ENCODE data around the gene ITGA2.
"Not testable (repeated sequence)": the region's sequence is repeated elsewhere in the genome, so short reads cannot be mapped to it uniquely, and the experiment has no call there.

The ITGA2 gene

DNA sequence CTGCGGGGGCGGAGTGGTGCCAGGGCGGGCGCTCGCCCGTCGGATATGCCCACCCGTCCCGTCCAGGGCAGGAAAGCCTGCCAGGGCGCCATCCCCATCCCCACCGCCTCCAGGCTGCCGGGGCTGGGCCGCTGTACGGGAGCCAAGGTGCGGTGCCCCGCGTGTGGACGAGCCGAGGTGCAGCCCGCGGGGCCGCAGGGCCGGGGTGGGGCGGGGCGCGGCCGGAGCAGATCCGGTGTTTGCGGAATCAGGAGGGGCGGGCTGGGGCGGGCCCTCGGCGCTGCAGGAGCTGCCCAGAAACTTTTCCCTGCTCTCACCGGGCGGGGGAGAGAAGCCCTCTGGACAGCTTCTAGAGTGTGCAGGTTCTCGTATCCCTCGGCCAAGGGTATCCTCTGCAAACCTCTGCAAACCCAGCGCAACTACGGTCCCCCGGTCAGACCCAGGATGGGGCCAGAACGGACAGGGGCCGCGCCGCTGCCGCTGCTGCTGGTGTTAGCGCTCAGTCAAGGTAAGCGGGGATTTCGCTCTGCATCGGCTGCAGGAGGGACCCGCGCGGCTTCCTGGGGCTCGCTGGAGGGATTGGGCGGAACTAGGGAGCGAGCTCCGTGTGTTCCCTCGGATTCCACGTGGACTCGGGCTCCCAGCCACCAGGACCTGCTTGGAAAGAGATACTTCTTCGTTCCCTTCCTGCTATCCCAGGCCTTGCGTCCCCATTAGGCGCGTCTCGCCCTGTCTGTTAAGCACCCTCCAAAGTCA is at the start of gene ITGA2:
Gene ITGA2, plus strand, starts transcription at position 328 of the 756 bp plus-strand sequence. Its CDS starts 117 bp downstream, at position 445.
- DNase-seq: peak; percentile 51

DNA sequence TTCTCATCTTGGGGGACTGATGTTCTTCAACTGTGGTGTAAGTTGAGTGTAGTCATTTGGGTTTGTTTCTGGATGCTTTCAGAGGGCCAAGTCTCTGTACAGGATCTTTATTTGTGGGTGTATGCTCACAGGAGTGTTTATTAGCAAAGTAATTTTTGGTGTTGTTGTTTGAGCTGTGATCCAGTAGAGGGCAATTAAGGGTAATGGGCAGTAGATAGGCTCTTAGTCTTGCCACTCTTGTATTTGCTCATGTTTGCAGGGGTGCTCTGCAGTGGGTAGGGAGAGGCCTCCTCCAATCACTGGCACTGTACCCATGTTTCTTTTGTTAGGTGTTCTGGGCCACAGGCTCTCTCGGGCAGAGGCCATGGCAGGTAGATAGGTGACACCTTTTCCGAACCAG is 45.9 kb upstream of the ITGA2 start:
- DNase-seq: no peak

DNA sequence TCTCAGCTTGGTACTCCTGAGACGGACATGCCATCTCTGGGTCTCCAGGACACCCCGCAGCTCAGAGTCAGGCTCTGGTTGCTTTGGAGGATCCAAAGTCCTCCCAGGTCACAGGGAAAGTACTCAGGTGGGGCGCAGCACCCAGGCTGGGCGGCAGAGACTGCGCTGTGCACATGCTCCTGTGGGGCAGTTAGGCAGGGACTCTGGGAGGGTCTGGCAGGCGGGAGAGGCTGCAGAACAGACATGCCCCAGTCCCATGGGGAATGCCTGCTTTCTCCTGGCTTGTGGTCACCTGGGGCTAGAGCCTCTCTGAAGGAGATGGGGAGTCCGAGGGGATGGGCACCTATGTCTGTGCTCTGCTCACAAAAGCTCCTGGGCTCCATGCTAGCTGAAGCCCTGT is 45.3 kb upstream of the ITGA2 start:
- DNase-seq: no peak

DNA sequence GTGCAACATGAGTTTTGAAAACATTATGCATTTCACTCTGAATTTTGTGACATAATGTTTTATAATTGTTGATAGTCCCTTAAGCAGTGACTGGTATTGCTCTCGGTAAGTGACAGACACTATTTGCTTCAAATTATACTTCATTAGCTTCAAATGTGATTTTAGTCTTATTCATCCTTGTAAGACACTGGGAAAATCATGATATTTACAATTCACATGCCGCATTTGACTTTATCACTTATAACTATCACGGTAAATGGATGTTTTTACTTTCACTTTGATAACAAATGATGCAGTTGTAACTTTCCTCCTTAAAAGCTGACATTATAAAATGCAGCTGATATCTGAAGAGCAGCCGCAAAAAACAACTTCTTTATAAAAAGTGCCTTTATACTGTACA is 44.1 kb upstream of the ITGA2 start:
- DNase-seq: no peak

DNA sequence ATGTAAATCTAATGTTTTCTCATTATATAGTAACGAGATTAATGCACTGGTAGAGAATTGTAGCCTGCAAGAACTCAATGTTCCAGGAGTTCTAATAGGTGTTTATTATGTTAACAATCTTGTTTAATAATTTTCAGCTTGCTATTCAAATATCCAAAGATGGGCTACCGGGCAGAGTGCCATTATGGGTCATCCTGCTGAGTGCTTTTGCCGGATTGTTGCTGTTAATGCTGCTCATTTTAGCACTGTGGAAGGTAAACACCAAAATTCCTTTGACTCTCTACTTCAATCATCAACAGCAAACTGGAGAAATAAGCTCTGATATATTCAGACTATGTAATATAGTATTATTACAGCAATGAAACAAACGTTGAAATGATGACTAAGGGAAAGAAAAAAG is 41.9 kb upstream of the ITGA2 start:
- DNase-seq: no peak

DNA sequence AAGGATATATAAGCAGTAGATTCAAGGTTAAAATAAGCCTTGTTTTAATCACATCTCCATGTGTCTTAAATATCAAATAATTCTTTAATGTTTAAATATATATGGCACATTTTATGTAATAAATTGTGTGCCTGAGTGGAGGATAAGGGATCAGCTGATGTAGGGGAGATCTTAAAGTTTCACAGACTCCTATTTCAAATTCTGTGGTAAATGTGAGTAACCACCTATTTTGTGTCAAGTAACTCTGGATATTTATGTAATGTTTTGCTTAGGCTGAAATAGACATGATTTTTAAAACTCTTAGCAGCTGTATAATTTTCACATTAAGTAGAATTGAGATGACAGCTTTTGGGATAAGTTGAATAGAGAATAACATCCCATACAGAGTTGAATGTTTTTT is 41.3 kb upstream of the ITGA2 start:
- DNase-seq: no peak

DNA sequence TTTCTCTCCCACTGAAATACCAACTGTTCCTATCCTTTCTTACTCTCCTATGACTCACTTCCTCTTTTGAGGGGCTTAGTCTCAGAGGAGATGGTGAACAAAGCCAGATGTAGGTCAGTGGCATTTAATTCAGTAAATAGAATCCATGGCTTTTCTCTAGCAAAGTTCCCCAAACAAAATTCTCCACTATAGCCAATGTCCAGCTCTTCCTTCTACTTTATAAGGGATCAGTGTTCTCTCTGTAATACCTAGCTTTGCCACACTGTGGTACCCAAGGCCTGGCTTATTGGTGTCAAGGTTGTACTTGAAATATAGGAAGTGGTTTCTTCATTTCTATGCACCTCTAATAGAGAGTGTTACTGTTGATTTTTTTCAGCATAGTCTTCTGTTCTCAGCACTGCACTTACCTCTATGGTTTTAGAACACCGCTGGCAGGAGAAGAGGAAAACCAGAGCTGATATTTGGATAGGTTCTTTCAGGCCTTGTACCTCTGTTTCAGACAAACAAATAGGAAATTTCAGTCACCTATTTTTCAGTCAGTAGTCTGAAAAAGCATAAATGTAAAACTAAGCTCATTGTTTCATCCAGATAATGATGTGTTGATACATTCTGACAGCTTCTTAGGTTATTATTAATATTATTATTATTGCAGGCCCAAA is 40.6 kb upstream of the ITGA2 start:
- DNase-seq: peak; percentile 62

DNA sequence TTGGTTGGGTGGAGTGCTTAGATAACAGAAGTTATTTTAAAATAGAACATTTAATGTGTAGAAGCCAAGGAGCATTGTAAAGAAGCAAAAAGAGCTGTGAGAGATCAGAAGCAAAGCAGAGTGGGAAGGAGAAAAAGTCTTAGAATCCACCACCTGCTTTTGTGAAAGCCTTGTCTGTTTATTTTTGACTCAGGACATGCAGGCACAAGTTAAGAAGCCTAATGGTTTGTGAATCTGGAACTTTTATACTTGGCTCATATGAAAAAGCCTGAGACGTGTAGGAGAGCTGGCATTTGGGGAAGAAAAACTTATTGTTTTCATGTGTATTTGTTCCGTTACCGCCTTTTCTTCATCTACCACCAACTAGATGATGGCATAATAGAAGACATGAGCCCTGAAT is 38.5 kb upstream of the ITGA2 start:
- DNase-seq: no peak

DNA sequence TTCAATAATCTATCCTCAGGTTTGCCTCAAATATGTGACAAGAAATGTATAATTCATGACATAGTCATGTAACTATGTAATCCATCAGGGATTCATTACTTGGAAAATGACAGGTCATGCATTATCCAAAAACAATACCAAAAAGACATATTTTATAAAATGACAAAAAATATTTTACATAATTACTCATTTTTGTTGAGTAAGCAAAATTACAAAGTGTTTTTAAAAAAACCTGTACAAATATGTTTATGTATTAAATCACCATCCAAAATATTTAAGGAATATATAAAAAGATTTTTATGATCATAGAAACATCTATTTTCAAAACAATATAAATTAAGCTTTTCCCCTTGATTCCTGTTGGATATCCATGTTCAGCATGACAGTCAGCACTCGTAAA is 36.7 kb upstream of the ITGA2 start:
- no peak for DNase-seq

DNA sequence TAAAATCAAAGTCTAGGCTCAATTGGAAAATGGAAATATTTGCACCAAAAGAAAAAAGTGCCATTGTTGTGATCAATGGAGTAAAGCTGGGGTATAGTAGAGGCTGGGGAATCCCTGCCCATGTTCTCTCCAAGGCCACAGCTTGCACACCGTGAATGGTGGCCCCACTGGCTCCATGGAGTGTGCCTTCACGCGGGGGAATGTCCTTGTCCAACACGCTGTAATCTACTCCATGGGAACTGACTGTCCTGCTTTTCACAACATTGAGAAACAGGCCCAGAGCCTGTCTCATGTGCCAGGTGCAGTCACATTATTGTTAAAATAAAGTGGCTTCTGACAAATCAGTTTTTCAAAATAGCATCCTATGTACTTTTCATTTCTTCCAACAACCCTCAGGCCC is 33.1 kb upstream of the ITGA2 start:
- no peak for DNase-seq

DNA sequence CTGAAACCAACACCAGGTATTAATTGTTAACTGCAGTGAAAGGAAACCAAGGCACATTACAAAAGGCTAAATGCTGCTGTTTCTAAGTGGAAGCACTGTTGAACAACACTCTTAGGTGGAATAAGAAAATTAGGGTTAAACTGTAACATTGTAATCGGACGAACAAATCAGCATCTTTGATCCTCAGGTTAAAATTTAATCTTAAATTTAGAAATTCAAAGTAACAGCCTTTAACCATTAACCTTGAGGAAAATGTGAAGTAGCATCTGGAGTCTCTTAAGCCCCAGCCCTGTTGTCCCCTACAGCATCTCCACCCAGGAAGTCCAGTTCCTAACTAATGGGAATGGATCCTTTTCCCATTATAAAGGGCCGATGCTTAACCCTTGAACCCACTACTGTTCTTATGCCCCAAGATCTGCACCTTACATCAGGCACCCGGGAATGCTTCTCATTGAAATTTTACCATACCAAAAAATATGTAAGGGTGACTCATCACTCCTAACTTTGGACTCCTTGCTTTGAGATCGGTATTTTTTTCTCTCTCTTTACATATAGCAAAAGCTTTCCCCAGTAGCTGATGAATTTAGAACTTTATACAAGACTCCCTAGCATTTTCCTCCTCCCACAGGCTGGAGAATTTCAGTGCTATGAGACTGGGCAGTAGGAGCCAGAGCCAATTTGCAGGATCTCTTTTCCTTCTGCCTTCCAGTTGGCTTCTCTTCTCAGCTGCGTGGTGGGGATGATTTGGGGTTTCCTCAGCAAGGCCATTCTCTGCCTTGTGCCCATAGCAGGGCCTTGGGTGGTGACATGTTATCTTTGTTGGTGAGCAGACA is 32.0 kb upstream of the ITGA2 start:
- no peak for DNase-seq

DNA sequence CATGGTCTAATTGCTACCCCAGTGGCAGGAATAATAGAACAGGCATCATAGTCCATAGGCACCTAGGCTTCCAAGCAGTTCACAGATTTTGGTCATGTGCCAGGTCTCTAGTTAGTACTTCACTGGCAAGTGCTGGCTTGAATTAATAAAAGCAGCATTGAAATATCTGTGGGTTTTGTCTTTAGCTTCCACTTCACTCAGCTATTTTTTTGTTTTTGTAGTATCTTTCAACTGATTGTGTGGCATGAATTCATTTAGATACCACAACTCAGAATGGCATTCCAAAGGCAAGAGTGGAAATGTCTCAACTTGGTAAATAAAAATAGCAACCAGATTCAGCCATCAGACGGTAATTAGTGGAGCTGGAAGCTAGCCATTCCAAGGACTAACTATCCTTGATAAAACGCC is 27.9 kb upstream of the ITGA2 start:
- no peak for DNase-seq

DNA sequence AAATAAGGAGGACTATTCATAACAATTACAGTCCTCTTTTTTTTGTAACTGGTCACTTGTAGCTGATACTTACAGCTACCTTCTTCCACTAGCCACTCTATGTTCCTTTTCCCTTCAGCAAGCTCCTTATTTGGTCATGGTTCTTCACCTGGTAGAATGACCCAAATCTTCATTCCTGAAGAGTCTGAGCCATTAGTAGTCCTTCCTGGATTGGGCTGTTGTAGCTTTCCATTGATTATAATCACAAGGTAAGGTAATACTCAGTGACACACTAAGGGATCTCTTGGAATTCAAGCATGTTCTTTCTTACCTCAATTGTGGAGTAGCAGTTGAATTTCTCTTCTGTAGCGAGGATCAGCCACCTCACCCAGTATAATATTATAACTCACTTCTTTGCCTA is 25.5 kb upstream of the ITGA2 start:
- no peak for DNase-seq

DNA sequence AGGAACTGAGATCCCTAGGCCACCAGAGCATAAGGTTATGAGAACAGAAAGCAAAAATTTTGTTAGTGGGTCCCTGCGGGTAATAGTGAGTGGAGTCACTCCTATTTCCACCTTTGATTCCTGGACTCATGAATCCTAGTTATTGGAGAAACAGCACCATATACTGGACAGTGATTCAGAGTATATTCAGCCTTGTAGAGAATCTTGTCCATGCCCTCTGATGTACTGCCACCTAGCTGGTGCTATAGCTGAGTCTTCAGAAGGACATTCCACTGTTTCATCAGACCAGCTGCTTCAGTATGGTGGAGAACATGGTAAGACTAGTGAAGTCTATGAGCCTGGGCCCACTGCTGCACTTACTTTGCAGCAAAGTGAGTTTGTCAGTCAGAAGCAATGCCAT is 25.0 kb upstream of the ITGA2 start:
- no peak for DNase-seq

DNA sequence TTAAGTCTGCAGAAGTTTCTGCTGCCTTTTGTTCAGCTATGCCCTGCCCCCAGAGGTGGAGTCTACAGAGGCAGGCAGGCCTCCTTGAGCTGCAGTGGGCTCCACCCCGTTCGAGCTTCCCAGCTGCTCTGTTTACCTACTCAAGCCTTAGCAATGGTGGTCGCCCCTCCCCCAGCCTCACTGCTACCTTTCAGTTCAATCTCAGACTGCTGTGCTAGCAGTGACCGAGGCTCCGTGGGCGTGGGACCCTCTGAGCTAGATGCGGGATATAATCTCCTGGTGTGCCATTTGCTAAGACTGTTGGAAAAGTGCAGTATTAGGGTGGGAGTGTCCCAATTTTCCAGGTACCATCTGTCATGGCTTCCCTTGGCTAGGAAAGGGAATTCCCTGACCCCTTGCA is 13.0 kb upstream of the ITGA2 start:
- DNase-seq: not testable (repeated sequence)

DNA sequence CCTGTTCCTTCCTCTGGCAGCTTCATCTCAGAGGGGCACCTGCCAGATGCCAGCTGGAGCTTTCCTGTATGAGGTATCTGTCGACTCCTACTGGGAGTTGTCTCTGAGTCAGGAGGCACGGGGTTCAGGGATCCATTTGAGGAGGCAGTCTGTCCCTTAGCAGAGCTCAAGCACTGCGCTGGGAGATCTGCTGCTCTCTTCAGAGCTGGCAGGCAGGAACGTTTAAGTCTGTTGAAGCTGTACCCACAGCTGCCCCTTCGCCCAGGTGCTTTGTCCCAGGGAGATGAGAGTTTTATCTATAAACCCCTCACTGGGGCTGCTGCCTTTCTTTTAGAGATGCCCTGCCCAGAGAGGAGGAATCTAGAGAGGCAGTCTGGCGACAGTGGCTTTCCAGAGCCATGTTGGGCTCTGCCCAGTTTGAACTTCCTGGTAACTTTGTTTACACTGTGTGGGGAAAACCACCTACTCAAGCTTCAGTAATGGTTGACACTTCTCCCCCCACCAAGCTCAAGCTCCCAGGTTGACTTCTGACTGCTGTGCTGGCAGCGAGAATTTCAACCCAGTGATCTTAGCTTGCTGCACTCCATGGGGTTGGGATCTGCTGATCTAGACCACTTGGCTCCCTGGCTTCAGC is 11.8 kb upstream of the ITGA2 start:
- no peak for DNase-seq

DNA sequence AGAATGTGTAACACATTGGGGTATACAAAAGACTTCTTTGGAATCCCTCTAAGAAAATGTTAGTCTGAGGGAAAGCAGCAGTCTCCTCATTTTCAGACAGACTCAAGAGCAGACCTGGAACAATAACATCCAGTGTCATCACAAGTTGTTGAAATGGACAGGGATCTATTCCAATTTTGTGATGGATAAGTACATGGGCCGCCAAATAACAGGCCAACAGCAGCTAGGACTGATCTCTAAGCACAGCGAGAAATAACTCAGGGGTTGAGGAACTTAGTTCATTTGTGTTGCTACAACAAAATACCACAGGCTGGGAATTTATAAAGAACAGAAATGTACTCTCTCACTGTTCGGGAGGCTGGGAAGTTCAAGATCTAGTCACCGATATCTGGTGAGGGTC is 7.6 kb upstream of the ITGA2 start:
- DNase-seq: no peak

DNA sequence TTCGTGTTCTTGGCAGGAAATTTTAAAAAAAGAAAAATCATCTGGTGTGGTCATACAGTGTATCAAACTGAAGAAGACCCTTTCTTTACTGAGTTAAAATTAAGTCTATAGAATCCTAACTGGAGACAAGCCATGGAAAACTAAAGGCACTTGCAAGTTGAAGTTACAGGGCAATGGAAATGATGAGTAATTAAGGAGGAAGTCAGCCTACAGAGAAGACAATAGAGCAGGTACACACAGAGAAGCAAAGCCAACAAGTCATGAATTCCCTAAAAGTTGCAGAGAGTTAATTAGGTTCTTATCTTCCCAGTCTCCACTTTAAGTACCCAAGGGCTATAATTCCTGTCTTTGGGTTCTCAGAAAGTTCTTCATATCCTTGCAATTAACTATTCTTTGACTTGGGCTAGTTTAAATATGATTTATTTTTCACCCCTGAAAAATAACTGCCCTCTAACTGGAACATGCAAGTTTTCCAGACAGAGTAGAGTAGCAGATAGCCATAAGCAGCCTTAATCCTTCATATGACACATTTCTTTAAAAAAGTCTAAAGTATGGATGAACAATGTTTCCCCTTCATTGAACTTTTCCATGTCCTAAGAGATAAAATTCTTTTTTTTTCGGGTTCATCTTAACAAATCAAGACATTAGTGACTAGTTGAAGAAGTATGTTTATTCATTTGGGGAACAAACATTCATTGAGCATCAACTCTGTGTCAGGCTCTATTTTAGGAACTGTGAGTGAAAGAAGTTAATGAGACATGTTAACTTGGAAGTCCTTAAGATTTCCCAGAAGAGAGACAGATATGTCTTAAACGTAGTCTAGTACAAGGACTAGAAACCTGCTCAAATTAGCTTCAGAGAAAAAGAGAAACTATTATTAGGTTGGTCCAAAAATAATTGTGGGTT is 5.2 kb upstream of the ITGA2 start:
- no peak for DNase-seq

DNA sequence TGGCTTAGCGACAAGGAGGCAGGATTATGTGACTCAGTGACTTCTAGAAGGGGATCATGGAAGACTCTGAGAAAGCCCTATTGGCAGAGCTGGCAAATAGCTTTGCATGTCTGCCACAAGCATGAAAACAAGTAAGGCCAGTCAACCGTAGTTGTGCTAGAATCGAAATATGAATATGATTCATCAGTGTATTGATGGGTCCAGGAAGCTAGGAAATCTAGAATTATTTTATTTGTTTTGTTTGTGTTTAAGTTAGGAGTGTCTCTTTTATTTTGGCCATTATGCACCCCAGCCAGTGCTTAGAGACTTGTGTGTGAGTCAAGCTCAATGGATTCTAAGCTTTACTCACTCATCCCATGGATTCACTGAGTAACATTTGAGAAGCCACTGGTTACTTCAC is 3.8 kb upstream of the ITGA2 start:
- no peak for DNase-seq

DNA sequence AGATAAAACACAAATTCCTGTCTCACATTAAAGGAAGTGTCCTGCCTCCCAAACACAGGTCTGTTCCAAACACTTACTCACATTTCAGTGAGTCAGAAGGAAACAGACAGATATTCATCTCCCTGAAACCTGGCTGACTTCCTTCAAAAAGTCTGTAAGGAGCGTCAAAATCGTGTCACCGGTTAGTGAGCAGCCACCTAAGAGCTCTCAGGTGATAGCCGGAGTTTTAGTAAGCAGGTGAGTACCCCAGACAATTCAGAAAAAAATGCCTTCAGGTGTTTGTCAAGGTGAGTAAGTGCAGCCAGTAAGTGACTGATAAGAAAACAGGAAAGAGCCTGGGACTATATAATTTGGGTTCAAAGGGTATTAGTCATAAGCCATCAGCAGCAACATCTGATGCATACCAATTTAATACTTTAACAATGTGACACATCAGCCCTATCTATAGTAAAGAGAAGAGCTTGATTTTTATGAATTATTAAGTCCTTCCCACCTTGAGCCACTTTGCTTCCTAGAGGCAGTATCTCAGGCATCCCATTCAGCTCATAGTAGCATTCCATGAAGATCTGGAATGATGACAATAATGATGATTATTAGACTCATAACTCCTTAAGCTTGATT is 1.3 kb upstream of the ITGA2 start:
- DNase-seq: peak; percentile 25

DNA sequence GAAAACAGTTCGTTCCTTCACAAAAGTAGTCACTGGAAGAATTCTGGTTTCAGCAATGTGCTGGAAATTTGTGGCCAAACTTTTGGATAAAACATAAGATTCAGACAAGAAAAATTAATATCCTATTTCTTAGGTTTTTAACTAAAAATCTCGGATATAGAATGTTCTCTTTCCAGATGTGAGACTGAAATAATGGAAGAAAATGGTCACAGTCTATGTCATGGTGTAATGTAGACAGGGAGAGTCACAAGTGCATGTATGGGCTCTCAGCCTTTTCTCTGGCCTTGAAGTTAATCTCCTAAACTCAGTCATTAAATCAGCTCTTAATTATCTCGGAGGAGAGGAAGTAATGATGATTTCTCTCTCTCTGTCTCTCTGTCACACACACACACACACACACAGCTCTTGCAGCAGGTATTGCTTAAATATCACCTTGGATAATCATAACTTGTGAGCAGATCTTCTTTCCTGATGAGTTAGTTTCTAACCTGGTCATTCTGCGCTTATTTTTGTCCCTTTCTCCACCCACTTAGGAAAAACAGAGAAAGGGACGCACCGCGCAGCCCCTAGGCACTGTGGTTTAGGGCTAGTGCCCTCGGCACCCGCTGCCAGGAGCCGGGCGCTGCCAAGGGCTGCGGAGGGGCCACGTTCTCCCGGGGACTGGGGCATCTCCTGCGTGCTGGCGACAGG is 672 bp upstream of the ITGA2 start:
- no peak for DNase-seq

Measured in stimulated activated CD8-positive, alpha-beta memory T cell treated with anti-CD3 and anti-CD28 coated beads, Interleukin-4, amount 100 ng/mL, for 48 hours (primary cell).